GM21576 (cell line): ENCODE results near the gene RPRD1A.
A peak's percentile ranks its signal among the peaks of the same experiment; 100 is the strongest.
"Not testable (repeated sequence)": the region's sequence is repeated elsewhere in the genome, so short reads cannot be mapped to it uniquely, and the experiment has no call there.

ENCODE experiments used
- ATAC-seq: cut with Tn5 transposase; IDR thresholded peaks from one replicate; pipeline ENCODE4 v1.9.1; 2021; ENCODE audit warnings: mild to moderate bottlenecking, moderate library complexity; ENCODE audit not compliant: unreplicated experiment

The RPRD1A gene

GRCh38 chr18:36078751-36079529 lies 11.6 kb upstream of the RPRD1A start:
- ATAC-seq: no peak

DNA sequence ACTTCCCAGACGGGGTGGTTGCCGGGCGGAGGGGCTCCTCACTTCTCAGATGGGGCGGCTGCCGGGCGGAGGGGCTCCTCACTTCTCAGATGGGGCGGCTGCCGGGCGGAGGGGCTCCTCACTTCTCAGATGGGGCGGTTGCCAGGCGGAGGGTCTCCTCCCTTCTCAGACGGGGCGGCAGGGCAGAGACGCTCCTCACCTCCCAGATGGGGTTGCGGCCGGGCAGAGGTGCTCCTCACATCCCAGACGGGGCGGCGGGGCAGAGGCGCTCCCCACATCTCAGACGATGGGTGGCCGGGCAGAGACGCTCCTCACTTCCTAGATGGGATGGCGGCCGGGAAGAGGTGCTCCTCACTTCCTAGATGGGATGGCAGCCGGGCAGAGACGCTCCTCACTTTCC lies 10.4 kb upstream of the RPRD1A start:
- ATAC-seq: not testable (repeated sequence)

DNA sequence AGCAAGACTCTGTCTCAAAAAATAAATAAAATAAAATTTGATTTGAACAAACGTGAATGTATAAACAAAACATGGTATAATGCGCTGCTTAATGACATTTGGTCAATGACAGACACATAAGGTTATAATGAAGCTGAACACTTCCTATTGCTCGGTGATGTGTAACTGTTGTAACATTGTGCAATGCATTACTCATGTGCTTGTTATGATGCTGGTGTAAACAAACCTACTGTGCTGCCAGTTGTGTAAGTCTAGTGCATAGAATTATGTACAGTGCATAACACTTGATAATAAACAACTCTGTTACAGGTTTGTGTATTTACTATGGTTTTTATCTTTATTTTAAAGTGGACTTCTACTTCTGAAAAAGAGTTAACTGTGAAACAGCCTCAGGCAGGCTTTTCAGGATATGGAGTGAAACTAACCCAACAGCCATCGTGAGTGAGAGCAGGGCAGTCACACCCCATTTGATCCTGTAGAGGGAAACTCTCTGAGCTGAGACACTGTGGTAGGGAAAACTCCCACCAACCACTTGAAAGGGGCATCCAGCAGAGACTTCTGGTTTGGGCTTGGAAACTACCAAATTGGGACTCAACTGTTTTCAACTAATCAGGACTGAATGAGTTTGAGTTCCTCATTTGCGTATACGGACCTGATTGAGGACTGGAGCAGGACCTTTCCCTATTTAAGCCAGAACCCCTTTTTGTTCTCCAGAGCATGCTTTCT lies 8.7 kb upstream of the RPRD1A start:
- peak; percentile 58 for ATAC-seq

DNA sequence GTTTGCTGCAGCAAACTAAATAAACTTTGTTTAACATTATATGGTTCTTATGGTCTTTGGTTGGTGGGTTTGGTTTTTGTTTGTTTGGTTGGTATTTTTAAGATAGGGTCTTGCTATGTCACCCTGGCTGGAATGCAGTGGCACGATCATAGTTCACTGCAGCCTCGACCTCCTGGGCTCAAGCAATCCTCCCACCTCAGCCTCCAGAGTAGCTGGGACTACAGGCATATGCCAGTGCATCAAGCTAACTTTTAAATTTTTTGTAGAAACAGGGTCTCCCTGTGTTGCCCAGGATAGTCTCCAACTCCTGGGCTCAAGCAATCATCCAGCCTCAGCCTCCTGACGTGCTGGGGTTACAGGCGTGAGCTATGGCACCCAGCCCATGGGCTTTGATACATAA lies 7.1 kb upstream of the RPRD1A start:
- no peak for ATAC-seq

GRCh38 chr18:36073676-36074075 lies 6.3 kb upstream of the RPRD1A start:
- ATAC-seq: no peak

DNA sequence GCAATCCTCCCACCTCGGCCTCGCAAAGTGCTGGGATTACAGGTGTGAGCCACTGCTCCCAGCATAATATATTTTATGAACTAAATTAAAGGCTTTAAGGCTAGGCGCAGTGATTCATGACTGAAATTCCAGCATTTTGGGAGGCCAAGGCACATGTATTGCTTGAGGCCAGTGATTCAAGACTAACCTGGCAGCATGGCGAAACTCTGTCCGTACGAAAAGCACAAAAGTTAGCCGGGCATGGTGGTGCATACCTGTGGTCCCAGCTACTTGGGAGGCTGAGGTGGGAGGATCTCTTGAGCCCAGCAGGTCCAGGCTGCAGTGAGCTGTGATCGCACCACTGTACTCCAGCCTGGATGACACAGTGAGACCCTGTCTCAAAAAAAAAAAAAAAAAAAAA lies 5.0 kb upstream of the RPRD1A start:
- ATAC-seq: not testable (repeated sequence)

GRCh38 chr18:36066686-36067054 lies 689 bp downstream of the RPRD1A start:
- ATAC-seq: no peak

DNA sequence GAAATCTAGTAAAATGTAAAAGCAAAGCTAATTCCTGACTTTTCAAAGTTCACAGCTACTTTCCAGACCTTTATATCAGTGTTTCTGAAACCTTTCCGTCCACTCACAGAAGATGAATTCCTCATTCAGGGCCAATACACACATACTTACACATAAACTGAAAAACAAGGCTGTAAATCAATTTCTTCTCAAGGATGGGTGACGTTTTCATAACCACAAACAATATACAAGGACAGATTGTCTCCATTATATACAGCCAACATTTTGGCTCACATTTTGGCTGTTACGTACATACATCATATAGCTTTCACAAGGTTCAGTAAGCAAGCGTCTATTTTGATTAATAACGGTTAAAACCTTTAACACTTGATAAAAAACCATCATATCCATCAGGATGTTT lies 1.4 kb downstream of the RPRD1A start:
- no peak for ATAC-seq

DNA sequence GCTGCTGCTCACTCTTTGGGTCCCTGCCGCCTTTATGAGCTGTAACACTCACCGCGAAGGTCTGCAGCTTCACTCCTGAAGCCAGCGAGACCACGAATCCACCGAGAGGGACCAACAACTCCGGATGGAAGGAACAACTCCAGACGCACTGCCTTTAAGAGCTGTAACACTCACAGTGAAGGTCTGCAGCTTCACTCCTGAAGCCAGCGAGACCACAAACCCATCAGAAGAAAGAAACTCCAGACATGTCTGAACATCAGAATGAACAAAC lies 2.6 kb downstream of the RPRD1A start:
- not testable (repeated sequence) for ATAC-seq

DNA sequence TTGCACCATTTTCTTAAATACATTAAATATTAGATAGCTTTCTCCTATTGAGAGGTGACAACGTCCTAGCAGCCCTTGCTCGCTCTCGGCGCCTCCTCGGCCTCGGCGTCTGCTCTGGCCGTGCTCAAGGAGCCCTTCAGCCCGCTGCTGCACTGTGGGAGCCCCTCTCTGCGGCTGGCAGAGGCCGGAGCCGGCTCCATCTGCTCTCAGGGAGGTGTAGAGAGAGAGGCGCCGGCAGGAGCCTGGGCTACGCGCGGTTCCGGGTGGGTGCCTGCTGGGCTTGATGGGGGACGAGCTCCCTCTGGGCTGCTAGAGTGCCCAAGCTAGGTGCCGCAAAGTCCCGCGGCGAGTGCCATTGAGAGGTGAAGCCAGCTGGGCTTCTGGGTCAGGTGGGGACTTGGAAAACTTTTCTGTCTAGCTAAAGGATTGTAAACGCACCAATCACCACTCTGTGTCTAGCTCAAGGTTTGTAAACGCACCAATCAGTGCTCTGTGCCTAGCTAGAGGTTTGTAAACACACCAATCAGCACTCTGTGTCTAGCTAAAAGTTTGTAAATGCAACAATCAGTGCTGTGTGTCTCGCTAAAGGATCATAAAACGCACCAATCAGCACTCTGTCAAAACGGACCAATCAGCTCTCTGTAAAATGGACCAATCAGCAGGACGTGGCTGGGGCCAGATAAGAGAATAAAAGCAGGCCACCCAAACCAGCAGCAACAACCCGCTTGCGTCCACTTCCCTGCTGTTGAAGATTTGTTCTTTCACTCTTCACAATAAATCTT lies 3.1 kb downstream of the RPRD1A start:
- no peak for ATAC-seq

- ATAC-seq: no peak
Measured at GRCh38 chr18:36058674-36059073, 8.7 kb downstream of the RPRD1A start.

DNA sequence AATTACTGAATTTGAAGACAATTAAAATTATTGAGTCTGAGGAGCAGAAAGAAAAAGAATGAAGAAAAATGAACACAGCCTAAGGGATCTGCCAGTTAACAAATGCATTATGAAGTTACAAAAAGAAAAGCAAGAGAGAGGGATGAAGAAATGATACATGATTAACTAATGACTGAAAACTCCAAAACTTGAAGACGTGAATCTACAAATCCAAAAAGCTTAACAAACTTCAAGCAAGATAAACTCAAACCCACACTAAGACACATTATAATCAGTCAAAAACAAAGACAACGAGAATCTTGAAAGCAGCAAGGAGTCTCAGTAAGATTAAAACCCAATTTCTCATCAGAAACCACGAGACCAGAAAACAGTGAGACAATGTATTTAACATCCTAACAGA lies 15.6 kb downstream of the RPRD1A start:
- ATAC-seq: no peak

- no peak for ATAC-seq
Measured at GRCh38 chr18:36050479-36050878, 16.9 kb downstream of the RPRD1A start.

GRCh38 chr18:36047521-36047920 lies 19.8 kb downstream of the RPRD1A start:
- no peak for ATAC-seq

GRCh38 chr18:36046898-36047297 lies 20.5 kb downstream of the RPRD1A start:
- ATAC-seq: no peak

- no peak for ATAC-seq
Measured at GRCh38 chr18:36045241-36045991, 21.9 kb downstream of the RPRD1A start.

- no peak for ATAC-seq
Measured at GRCh38 chr18:36043153-36043552, 24.2 kb downstream of the RPRD1A start.

DNA sequence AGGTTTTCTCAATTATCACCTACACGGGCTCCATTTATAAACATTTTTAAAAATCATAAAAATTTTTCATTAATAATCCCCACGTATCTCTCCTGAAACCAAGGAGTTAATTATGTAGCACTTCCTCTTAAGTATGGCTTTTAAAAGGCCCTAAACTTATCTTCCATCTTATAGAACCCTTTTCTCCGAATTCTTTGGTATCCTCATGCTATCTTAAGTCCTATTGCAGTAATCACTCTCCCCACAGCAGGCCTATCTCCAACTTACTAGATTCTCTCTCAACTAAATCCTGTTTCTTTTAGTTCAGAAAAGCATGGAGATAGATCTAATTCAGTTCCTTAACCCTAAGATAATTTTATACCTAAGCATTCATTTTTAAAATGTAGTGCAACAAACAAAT lies 26.2 kb downstream of the RPRD1A start:
- no peak for ATAC-seq

- ATAC-seq: no peak
Measured at GRCh38 chr18:36038102-36038663, 29.2 kb downstream of the RPRD1A start.

DNA sequence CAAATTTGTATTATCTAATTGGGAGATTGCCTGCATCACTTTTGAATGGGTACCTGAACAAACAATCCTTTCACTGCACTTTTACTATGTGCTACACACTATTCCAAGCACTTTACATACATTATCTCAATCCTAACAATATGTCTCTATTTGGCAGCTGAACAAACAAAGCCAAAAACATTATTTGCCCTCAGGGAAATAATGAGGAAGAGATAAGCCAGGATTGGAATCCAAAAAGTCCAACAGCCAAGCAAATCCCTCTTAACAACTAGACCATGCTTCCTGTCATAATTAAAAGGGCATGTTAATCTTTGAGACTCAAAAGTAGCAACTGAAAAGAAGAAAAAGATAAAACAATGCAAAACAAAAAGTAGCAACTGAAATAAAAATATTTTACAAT lies 32.1 kb downstream of the RPRD1A start:
- ATAC-seq: no peak

DNA sequence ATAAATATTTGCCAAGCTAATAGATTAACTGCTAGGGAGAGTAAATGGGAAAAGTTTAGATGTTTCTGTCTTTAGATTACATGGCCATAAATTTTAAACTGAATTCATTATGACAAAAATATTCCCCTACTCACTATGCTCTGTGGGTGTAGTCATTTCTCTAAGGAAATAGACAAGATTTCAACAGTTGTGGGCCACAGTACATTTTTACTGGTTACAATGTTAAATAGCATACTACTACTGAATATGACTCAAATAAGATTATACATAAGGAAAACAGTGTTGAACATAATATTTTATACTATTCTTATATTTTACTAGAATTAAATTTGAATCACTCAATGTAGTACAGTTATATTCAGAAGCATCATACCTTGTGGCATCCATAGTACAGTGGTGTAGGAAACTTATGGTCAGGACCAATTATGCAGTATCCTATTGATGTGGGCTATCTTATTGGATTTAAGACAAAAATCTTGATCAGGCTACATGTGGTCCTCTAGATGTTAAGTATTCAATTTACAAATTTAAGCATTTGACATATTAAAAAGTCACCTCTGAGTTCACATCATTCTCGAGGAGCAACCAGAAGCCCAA lies 33.0 kb downstream of the RPRD1A start:
- no peak for ATAC-seq
